ENCODE data around the gene PGAM1.
A peak's percentile ranks its signal among the peaks of the same experiment; 100 is the strongest.
"Not testable (repeated sequence)": the region's sequence is repeated elsewhere in the genome, so short reads cannot be mapped to it uniquely, and the experiment has no call there.

Gene PGAM1

GRCh38 chr10:97400665-97401454 lies 25.1 kb upstream of the PGAM1 start, which contains the start of gene RRP12:
TSS of gene RRP12 (minus strand) at chr10:97401340. CDS start at chr10:97401231, 109 bp downstream.
- H3K27me3 Mint-ChIP-seq (ENCODE audit: low read depth): no peaks in the 10 kb centered on the region
- peak within 1 kb of the TSS; percentile 96 for H3K27ac Mint-ChIP-seq
- peaks cover 5% of the 10 kb centered on the region for H3K36me3 Mint-ChIP-seq (ENCODE audit: low read depth)
- peak within 1 kb of the TSS; percentile 93 for H3K4me3 Mint-ChIP-seq
- no peaks in the 10 kb centered on the region for H3K9me3 Mint-ChIP-seq
- peaks cover 8% of the 10 kb centered on the region for H3K4me1 Mint-ChIP-seq (ENCODE audit: low read depth)

GRCh38 chr10:97401455-97401919 lies 24.5 kb upstream of the PGAM1 start:
- no peaks in the 10 kb centered on the region for H3K27me3 Mint-ChIP-seq (ENCODE audit: low read depth)
- H3K4me1 Mint-ChIP-seq (ENCODE audit: low read depth): peaks cover 8% of the 10 kb centered on the region
- peak overlapping the region; percentile 96 for H3K27ac Mint-ChIP-seq
- no peaks in the 10 kb centered on the region for H3K9me3 Mint-ChIP-seq
- H3K36me3 Mint-ChIP-seq (ENCODE audit: low read depth): no peaks in the 10 kb centered on the region
- H3K4me3 Mint-ChIP-seq: peak overlapping the region; percentile 93

DNA sequence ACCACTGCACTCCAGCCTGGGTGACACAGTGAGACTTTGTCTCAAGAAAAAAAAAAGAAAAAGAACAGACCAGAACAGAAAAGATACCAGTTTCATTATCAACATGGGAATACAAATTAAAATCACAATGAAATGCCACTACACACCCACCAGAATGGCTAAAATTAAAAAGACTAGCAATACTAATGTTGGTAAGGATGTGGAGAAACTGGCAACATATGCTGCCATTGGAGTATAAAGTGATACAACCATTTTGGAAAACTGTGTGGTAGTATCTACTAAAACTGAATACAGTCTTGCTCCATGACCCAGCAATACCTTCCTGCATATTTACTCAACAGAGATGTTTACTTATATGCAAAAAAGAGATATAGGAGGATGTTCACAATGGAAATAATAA lies 21.9 kb upstream of the PGAM1 start:
- Mint-ChIP-seq H3K4me3 (no peak overlapping the region), H3K27ac (no peak overlapping the region), H3K36me3 (ENCODE audit: low read depth) (no peaks in the 10 kb centered on the region), H3K4me1 (ENCODE audit: low read depth) (peaks cover 16% of the 10 kb centered on the region), H3K9me3 (no peaks in the 10 kb centered on the region), H3K27me3 (ENCODE audit: low read depth) (no peaks in the 10 kb centered on the region)

DNA sequence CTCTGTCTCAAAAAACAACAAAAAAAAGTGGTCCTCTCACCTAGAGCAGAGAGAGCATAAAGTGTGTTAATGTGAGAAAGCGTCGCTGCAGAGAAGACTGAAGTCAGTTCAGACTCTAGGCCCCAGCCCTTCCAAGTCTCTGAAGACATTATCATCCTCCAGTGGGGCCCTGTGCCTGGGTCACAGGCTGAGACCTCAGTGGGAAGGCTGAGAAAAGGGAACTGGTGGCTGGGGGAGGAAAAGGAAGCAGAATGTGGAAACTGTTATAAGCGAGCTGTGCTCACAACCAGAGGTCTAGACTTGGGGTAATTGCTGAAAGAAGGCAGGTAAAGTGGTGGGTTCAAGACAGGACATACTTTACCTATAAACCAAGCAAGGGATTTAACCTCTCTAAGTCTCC lies 19.9 kb upstream of the PGAM1 start:
- Mint-ChIP-seq H3K9me3 (no peaks in the 10 kb centered on the region), H3K27ac (no peak overlapping the region), H3K27me3 (ENCODE audit: low read depth) (no peaks in the 10 kb centered on the region), H3K4me3 (no peak overlapping the region), H3K4me1 (ENCODE audit: low read depth) (peaks cover 16% of the 10 kb centered on the region), H3K36me3 (ENCODE audit: low read depth) (no peaks in the 10 kb centered on the region)

- not testable (repeated sequence) for H3K27me3 Mint-ChIP-seq (ENCODE audit: low read depth); H3K4me3 Mint-ChIP-seq; H3K9me3 Mint-ChIP-seq; H3K27ac Mint-ChIP-seq; H3K36me3 Mint-ChIP-seq (ENCODE audit: low read depth)
- peaks cover 13% of the 10 kb centered on the region for H3K4me1 Mint-ChIP-seq (ENCODE audit: low read depth)
Observed at GRCh38 chr10:97406483-97406882, 19.5 kb upstream of the PGAM1 start.

GRCh38 chr10:97407211-97407951 lies 18.6 kb upstream of the PGAM1 start:
- peaks cover 13% of the 10 kb centered on the region for H3K4me1 Mint-ChIP-seq (ENCODE audit: low read depth)
- H3K4me3 Mint-ChIP-seq: peak overlapping the region; percentile 68
- no peaks in the 10 kb centered on the region for H3K9me3 Mint-ChIP-seq
- H3K27me3 Mint-ChIP-seq (ENCODE audit: low read depth): no peaks in the 10 kb centered on the region
- H3K36me3 Mint-ChIP-seq (ENCODE audit: low read depth): no peaks in the 10 kb centered on the region
- H3K27ac Mint-ChIP-seq: peak overlapping the region; percentile 76

- H3K36me3 Mint-ChIP-seq (ENCODE audit: low read depth): no peaks in the 10 kb centered on the region
- H3K27ac Mint-ChIP-seq: peak overlapping the region; percentile 62
- no peak overlapping the region for H3K4me3 Mint-ChIP-seq
- H3K4me1 Mint-ChIP-seq (ENCODE audit: low read depth): peaks cover 15% of the 10 kb centered on the region
- H3K27me3 Mint-ChIP-seq (ENCODE audit: low read depth): no peaks in the 10 kb centered on the region
- H3K9me3 Mint-ChIP-seq: no peaks in the 10 kb centered on the region
Observed at GRCh38 chr10:97407952-97408248, 18.1 kb upstream of the PGAM1 start.

DNA sequence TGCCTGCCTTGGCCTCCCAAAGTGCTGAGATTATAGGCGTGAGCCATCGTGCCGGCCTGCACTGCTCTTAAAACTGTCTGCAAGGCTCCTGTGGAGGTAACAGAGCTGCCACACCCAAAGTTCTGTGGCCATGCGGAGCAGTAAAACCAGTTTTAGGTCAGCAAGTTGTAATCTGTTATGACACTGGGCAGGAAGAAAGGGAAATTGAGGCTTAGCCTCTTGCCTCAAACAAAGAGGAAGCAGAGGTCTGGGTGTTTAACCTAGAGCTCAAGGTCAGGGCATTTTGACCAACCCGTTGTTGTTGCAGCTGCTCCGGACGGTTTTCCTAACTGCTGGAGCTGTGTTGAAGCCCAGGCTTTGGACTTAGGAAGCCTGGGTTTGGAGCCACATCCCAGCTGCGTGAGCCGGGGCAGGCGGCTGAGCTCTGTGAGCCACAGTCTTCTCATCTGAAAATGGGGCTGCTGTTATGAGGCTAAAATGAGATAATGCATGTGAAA lies 17.4 kb upstream of the PGAM1 start:
- Mint-ChIP-seq H3K4me1 (ENCODE audit: low read depth) (peaks cover 19% of the 10 kb centered on the region), H3K36me3 (ENCODE audit: low read depth) (no peaks in the 10 kb centered on the region), H3K27ac (no peak overlapping the region), H3K27me3 (ENCODE audit: low read depth) (no peaks in the 10 kb centered on the region), H3K4me3 (no peak overlapping the region), H3K9me3 (no peaks in the 10 kb centered on the region)

- no peak overlapping the region for H3K27ac Mint-ChIP-seq
- no peak overlapping the region for H3K4me3 Mint-ChIP-seq
- H3K27me3 Mint-ChIP-seq (ENCODE audit: low read depth): no peaks in the 10 kb centered on the region
- peaks cover 36% of the 10 kb centered on the region for H3K4me1 Mint-ChIP-seq (ENCODE audit: low read depth)
- H3K36me3 Mint-ChIP-seq (ENCODE audit: low read depth): peaks cover 2% of the 10 kb centered on the region
- no peaks in the 10 kb centered on the region for H3K9me3 Mint-ChIP-seq
Observed at GRCh38 chr10:97411406-97411805, 14.6 kb upstream of the PGAM1 start.

DNA sequence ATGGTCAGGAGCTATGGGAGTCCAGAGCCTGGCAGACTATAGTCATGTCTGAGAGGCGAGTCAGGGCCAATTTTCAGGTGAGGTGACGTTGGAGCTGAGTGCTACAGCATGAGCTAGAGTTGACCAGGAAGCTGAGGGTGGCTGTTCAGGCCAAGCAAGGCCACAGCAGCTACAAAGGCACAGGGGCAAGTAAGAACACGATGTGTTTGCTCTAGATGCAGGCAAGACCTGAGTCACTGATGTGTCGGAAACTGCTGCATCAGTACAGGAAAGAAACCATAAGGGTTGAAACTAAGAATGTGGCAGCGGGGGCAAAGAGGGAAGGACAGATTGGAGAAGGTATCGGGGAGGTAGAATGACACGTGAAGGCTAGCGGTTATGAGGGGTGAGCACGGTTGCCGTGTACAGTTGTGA lies 13.1 kb upstream of the PGAM1 start:
- H3K27me3 Mint-ChIP-seq (ENCODE audit: low read depth): no peaks in the 10 kb centered on the region
- H3K9me3 Mint-ChIP-seq: no peaks in the 10 kb centered on the region
- peak overlapping the region; percentile 92 for H3K27ac Mint-ChIP-seq
- H3K4me1 Mint-ChIP-seq (ENCODE audit: low read depth): peaks cover 37% of the 10 kb centered on the region
- peaks cover 2% of the 10 kb centered on the region for H3K36me3 Mint-ChIP-seq (ENCODE audit: low read depth)
- H3K4me3 Mint-ChIP-seq: peak overlapping the region; percentile 54

GRCh38 chr10:97416565-97416964 lies 9.4 kb upstream of the PGAM1 start:
- H3K27ac Mint-ChIP-seq: peak overlapping the region; percentile 89
- no peaks in the 10 kb centered on the region for H3K9me3 Mint-ChIP-seq
- peaks cover 49% of the 10 kb centered on the region for H3K4me1 Mint-ChIP-seq (ENCODE audit: low read depth)
- peaks cover 2% of the 10 kb centered on the region for H3K36me3 Mint-ChIP-seq (ENCODE audit: low read depth)
- H3K27me3 Mint-ChIP-seq (ENCODE audit: low read depth): no peaks in the 10 kb centered on the region
- peak overlapping the region; percentile 23 for H3K4me3 Mint-ChIP-seq

DNA sequence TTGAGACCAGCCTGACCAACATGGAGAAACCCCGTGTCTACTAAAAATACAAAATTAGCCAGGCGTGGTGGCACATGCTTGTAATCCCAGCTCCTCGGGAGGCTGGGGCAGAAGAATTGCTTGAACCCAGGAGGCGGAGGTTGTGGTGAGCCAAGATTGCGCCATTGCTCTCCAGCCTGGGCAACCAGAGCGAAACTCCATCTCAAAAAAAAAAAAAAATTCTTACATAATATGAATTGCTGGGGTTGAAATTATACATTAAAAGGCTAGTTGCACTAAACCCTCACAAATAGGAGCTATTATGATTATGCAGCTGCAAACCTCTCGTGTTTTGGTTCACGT lies 2.3 kb upstream of the PGAM1 start:
- peaks cover 37% of the 10 kb centered on the region for H3K4me1 Mint-ChIP-seq (ENCODE audit: low read depth)
- H3K27me3 Mint-ChIP-seq (ENCODE audit: low read depth); H3K9me3 Mint-ChIP-seq: not testable (repeated sequence)
- peaks cover 18% of the 10 kb centered on the region for H3K36me3 Mint-ChIP-seq (ENCODE audit: low read depth)
- peak overlapping the region; percentile 94 for H3K27ac Mint-ChIP-seq
- peak overlapping the region; percentile 66 for H3K4me3 Mint-ChIP-seq

DNA sequence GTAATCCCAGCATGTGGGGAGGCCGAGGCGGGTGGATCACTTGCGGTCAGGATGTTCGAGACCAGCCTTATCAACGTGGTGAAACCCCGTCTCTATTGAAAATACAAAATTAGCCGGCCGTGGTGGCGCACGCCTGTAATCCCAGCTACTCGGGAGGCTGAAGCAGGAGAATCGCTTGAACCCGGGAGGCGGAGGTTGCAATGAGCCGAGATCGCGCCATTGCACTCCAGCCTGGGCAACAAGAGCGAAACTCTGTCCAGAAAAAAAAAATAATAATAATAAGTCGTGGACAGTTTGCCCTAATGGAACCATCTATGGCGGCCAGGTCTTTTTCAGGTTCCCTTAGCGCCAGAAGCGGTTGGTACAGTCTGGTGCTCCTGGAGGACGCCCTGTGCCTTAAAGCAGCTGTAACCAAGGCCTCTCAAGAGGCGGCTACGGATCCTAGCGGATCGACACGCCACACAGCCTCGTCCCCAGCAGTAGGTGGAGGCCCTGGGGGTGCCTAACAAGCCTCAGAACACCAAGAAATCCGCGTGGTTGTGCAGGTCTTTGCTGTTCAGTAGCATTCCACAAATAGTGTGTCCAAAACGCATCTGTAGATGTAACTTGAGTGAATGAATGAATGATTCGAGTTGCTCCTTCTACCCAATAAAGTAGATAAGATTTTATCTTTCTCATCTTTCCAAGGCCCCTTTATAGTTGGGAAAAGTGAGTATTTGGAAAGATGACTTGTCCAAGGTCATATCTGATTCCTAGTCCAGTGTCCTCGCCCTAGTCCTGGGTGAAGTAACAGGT lies 982 bp downstream of the PGAM1 start:
- H3K27ac Mint-ChIP-seq: peak overlapping the region; percentile 96
- H3K4me1 Mint-ChIP-seq (ENCODE audit: low read depth): peaks cover 35% of the 10 kb centered on the region
- no peaks in the 10 kb centered on the region for H3K9me3 Mint-ChIP-seq
- peaks cover 3% of the 10 kb centered on the region for H3K27me3 Mint-ChIP-seq (ENCODE audit: low read depth)
- H3K4me3 Mint-ChIP-seq: peak overlapping the region; percentile 90
- H3K36me3 Mint-ChIP-seq (ENCODE audit: low read depth): peaks cover 39% of the 10 kb centered on the region

DNA sequence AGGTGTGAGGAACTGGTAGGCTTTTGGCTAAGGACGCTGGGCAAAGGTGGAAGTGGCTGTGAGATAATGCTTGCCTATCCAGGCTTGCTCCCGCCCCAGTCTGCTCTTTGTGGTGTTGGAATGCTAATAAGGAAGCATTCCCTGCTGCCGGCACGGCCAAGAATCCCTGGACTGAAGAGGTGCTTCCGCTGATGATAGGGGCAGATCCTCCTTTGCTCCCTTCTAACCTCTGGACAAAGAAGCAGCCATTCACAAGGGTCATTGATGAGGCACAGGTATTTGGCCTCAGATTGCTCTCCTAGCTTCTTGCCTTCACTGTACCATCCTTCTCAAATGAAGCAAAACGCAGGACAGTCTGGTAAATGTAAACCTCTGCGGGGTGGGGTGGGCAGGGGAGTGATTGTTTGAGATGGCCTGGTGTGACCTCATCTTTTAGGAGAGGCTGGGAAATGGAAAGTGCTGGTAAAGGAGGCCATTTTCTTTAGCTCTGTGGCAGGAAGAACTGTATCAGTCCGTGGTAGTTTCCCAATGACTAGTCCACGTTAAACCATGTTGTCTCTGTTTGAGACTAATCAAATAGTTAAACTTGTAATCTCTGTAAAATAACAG lies 1.7 kb downstream of the PGAM1 start:
- H3K4me3 Mint-ChIP-seq: peak overlapping the region; percentile 90
- H3K9me3 Mint-ChIP-seq: no peaks in the 10 kb centered on the region
- peaks cover 42% of the 10 kb centered on the region for H3K36me3 Mint-ChIP-seq (ENCODE audit: low read depth)

More for the DNA sequence above, 1.7 kb downstream of the PGAM1 start:
- Mint-ChIP-seq H3K27me3 (ENCODE audit: low read depth) (peaks cover 3% of the 10 kb centered on the region), H3K4me1 (ENCODE audit: low read depth) (peaks cover 35% of the 10 kb centered on the region), H3K27ac (peak overlapping the region; percentile 96)

All from T-helper 1 cell treated with Interleukin-12 subunit alpha and Interleukin-12 subunit beta and Interleukin-4 antibody, amounts not matched to agents 30 μg/mL and 1 μg/mL, for 36 hours (primary cell).